Mesothelial cell of epicardium (in vitro differentiated cells): ENCODE results near the gene NPSR1. TPM values are rescaled to one million over a fixed set of nuclear protein-coding genes. Genes with fewer than 3 reads are reported as not detected.

ENCODE experiments used
- DNase-seq, 2 experiments: peaks; one replicate each; pipeline ENCODE4 v3.0.0; 2021; ENCODE audit warnings: low spot score in 2 of 2; ENCODE audit not compliant: unreplicated experiment in 2 of 2
- H3K27ac Mint-ChIP-seq: 2 replicates; pipeline ENCODE4 v1.8.0; 2021; ENCODE audit warnings: mixed read lengths
- H3K27me3 Mint-ChIP-seq: 2 replicates; pipeline ENCODE4 v1.8.0; 2021; ENCODE audit warnings: low read depth, mixed read lengths
- H3K36me3 Mint-ChIP-seq: 2 replicates; pipeline ENCODE4 v1.8.0; 2021; ENCODE audit warnings: mixed read lengths
- H3K4me1 Mint-ChIP-seq: 2 replicates; pipeline ENCODE4 v1.8.0; 2021; ENCODE audit warnings: mixed read lengths
- H3K4me3 Mint-ChIP-seq: 2 replicates; pipeline ENCODE4 v1.8.0; 2021; ENCODE audit warnings: mild to moderate bottlenecking, moderate library complexity, mixed read lengths
- H3K9me3 Mint-ChIP-seq: 2 replicates; pipeline ENCODE4 v1.8.0; 2021; ENCODE audit warnings: mixed read lengths
- total RNA-seq: library from RNA; stranded (reverse); gene quantifications from 3 replicates; pipeline ENCODE4 v1.2.1, GENCODE V29; 2021
- TF ChIP-seq, protein P1 (sequence below): fragments of 200-600 bp; sonication (generic); IDR thresholded peaks from one replicate; pipeline ENCODE4 v1.5.0; 2021; ENCODE audit warnings: antibody characterized with exemption; ENCODE audit not compliant: unreplicated experiment

Gene NPSR1
- total RNA-seq, 1 donor from 2014 or later, result not detected

DNA sequence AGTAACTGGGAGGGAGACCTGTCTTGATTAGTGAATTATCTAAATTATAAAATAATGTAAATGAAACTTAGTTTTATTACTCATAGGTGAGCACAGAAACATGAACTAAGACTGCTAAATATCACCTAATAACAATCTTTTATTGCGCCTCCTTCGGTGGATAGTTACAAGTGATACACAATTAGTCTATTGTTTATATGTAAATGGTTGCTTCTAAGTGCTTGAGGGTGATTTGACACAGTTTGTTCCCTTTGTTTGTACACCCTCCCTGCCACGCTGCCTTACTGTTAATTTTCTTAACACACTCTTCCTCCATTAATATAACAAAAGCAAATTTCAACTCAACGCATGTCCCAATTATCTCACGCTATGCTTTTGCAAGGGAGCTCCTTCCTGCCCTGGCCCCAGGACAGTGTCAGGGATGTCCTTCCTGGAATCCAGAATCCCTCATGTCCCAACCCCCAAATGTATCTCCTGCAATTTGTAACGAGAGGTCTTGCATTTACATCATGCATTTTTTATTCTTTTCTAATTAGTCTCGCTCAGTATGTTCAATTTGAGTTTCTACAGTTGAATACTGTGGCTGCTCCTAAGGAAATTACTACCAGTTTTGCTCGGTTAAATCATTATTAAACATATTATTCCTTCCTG, 4.2 kb downstream of the NPSR1 start:
- peaks cover 2% of the 10 kb centered on the region for H3K4me1 Mint-ChIP-seq
- no peaks in the 10 kb centered on the region for H3K9me3 Mint-ChIP-seq
- no peak overlapping the region for H3K4me3 Mint-ChIP-seq
- H3K27ac Mint-ChIP-seq, result no peak overlapping the region
- TF ChIP-seq, protein P1, sequence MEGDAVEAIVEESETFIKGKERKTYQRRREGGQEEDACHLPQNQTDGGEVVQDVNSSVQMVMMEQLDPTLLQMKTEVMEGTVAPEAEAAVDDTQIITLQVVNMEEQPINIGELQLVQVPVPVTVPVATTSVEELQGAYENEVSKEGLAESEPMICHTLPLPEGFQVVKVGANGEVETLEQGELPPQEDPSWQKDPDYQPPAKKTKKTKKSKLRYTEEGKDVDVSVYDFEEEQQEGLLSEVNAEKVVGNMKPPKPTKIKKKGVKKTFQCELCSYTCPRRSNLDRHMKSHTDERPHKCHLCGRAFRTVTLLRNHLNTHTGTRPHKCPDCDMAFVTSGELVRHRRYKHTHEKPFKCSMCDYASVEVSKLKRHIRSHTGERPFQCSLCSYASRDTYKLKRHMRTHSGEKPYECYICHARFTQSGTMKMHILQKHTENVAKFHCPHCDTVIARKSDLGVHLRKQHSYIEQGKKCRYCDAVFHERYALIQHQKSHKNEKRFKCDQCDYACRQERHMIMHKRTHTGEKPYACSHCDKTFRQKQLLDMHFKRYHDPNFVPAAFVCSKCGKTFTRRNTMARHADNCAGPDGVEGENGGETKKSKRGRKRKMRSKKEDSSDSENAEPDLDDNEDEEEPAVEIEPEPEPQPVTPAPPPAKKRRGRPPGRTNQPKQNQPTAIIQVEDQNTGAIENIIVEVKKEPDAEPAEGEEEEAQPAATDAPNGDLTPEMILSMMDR, result no peak
- peaks cover 16% of the 10 kb centered on the region for H3K27me3 Mint-ChIP-seq
- DNase-seq, result no peak
- no peaks in the 10 kb centered on the region for H3K36me3 Mint-ChIP-seq

DNA sequence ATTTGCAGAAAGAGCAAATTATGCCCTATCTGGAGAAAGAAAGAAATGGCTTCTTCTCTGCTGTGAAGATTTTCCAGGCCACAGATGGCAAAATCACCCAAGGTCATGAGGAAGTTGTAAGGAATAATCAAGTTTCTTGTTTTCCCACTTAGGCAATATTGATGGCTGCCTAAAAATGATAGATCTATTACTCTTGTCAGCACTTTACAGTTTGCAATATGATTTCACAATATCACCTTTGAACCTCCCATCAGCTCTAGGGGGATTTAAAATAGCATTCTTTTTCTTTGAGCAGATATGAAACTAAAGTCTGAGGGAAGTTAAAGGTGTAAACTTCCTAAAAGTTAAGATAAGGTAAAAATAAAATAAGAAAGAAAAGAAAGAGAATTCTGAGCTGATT, 6.7 kb downstream of the NPSR1 start:
- Mint-ChIP-seq H3K27me3 (peaks cover 16% of the 10 kb centered on the region), H3K36me3 (no peaks in the 10 kb centered on the region), H3K27ac (no peak overlapping the region), H3K4me3 (no peak overlapping the region), H3K9me3 (no peaks in the 10 kb centered on the region), H3K4me1 (peaks cover 2% of the 10 kb centered on the region)
- TF ChIP-seq, protein P1, result no peak
- no peak for DNase-seq

GRCh38 chr7:34672430-34672829, 14.4 kb downstream of the NPSR1 start:
- Mint-ChIP-seq H3K36me3 (no peaks in the 10 kb centered on the region), H3K27me3 (no peaks in the 10 kb centered on the region), H3K9me3 (no peaks in the 10 kb centered on the region), H3K4me1 (no peaks in the 10 kb centered on the region), H3K4me3 (no peak overlapping the region), H3K27ac (no peak overlapping the region)
- no peak for DNase-seq
- TF ChIP-seq, protein P1, result no peak

DNA sequence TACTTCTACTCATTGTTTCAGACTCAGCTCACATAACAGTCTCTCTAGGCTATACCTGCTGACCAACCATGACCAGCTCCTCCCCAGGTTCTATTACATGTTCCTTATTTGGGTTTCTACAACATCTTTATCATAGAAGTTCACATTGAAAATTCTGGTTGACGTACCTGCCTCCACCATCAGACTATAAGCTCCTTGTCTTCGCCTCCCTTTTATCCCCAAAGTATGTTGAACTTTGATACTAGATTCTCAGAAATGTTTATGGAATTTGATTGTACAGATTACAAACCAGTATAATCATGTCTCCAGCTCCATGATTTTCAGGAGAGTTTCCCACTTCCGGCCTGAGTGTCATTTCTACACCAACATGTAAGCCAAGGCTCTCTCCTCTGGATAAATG, 15.0 kb downstream of the NPSR1 start:
- H3K4me1 Mint-ChIP-seq, result no peaks in the 10 kb centered on the region
- H3K4me3 Mint-ChIP-seq, result no peak overlapping the region
- TF ChIP-seq, protein P1, result no peak
- H3K36me3 Mint-ChIP-seq, result no peaks in the 10 kb centered on the region
- no peaks in the 10 kb centered on the region for H3K27me3 Mint-ChIP-seq
- no peak overlapping the region for H3K27ac Mint-ChIP-seq
- DNase-seq, result no peak
- no peaks in the 10 kb centered on the region for H3K9me3 Mint-ChIP-seq

- H3K4me1 Mint-ChIP-seq, result no peaks in the 10 kb centered on the region
- TF ChIP-seq, protein P1, result peak; percentile 77
- no peak for DNase-seq
- no peaks in the 10 kb centered on the region for H3K27me3 Mint-ChIP-seq
- H3K27ac Mint-ChIP-seq, result no peak overlapping the region
- no peaks in the 10 kb centered on the region for H3K9me3 Mint-ChIP-seq
- H3K4me3 Mint-ChIP-seq, result no peak overlapping the region
- H3K36me3 Mint-ChIP-seq, result no peaks in the 10 kb centered on the region
Observed at GRCh38 chr7:34675749-34676374, 17.8 kb downstream of the NPSR1 start.
